ENCODE results near the gene TAF9B.

Gene TAF9B

DNA sequence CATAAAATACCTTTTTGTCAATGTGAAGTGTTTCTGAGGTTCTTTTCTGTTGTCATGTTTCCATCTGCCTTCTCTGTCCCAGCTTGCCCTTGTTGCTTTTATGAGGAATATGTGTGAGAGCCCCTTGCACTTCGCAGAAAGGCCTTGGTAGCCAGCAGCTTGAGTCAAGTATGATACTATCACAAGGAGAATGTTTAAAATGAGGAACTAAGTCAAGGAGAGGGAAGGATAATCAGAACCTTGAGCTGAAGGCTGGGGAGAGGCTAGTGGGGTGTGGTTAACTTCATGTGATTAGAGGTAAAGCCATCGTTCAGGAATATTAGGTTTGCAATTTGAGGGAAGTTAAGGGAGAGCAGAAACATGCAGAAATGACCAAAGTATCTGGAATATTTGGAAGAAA, 22.7 kb downstream of the TAF9B start:
- TF ChIP-seq, protein P1, sequence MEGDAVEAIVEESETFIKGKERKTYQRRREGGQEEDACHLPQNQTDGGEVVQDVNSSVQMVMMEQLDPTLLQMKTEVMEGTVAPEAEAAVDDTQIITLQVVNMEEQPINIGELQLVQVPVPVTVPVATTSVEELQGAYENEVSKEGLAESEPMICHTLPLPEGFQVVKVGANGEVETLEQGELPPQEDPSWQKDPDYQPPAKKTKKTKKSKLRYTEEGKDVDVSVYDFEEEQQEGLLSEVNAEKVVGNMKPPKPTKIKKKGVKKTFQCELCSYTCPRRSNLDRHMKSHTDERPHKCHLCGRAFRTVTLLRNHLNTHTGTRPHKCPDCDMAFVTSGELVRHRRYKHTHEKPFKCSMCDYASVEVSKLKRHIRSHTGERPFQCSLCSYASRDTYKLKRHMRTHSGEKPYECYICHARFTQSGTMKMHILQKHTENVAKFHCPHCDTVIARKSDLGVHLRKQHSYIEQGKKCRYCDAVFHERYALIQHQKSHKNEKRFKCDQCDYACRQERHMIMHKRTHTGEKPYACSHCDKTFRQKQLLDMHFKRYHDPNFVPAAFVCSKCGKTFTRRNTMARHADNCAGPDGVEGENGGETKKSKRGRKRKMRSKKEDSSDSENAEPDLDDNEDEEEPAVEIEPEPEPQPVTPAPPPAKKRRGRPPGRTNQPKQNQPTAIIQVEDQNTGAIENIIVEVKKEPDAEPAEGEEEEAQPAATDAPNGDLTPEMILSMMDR (IDR thresholded peaks at IDR 0.05) = no peak

DNA sequence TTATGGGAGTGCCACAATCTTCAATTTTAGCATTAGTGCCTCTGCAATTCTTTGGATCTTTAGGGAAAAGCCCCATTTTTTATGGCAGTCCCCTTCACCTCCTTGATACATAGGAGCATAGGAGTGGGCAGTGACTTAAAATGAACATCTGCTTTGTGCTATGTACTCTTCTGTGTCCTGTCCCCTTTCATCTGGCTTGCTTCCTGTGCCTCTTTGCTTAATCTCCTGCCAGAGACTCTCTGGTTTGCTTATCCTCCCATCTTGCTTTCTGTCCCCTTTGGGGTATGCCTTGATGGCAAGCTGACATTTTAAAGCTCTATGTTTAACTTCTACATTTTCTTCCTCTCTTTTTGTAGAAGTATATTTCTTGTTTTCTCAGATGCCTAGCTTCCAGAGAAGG, 23.1 kb downstream of the TAF9B start:
- TF ChIP-seq, protein P1 (IDR thresholded peaks at IDR 0.05) = no peak

GRCh38 chrX:78111140-78111931, 28.1 kb downstream of the TAF9B start:
- TF ChIP-seq, protein P1 (IDR thresholded peaks at IDR 0.05) = no peak

- TF ChIP-seq, protein P1 (IDR thresholded peaks at IDR 0.05) = no peak
Measured at GRCh38 chrX:78109458-78109857, 30.0 kb downstream of the TAF9B start.

DNA sequence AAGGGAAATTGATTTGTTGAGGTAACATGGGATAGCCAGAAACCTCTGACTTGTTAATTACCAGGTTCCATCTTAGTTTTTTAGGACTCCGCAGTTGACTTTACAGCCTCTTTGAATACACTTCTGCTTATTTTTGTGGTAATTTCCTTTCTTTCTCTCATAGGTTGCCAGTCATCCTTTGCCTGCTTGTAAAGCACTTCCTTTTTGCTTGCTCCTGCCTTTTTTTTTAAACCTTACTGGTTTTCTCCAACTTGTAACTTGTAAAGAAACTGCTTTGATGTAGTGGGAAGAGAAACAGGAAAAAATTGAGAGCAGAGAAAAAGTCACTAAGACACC, 32.8 kb downstream of the TAF9B start:
- TF ChIP-seq, protein P1 (IDR thresholded peaks at IDR 0.05) = no peak

DNA sequence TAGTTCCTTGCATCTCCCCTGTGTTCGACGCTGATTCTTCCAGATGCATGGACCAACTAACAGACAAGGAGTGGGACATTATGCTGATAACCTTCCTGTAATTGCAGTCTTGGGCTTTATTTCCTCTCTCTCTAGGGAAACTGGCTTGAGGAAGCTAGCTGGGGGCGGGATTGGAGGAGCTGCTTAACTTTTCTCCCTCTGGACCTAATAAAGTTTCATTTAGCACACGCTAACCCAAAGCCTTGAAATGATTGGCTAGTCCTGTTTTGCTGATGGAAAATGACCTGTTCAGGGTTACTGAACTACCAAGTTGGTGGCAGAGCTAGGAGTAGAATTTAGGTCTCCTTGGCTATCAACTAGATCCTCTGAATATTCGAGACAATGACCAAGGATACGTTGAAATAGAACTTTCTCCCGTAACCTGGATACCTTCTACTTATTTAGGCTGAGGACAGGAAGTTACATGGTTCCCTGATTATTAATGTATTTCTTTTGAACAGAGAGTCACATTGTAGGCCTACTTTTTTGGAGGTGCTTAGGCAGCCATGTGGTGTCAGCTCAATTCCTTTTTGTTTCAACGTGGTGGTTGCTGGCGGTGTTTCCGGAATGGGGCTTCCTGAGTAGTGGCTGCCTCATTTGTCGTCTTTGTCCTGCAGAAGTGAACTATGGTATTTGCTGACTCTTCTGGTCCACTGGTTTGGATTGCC, 33.4 kb downstream of the TAF9B start:
- TF ChIP-seq, protein P1 (IDR thresholded peaks at IDR 0.05) = no peak

DNA sequence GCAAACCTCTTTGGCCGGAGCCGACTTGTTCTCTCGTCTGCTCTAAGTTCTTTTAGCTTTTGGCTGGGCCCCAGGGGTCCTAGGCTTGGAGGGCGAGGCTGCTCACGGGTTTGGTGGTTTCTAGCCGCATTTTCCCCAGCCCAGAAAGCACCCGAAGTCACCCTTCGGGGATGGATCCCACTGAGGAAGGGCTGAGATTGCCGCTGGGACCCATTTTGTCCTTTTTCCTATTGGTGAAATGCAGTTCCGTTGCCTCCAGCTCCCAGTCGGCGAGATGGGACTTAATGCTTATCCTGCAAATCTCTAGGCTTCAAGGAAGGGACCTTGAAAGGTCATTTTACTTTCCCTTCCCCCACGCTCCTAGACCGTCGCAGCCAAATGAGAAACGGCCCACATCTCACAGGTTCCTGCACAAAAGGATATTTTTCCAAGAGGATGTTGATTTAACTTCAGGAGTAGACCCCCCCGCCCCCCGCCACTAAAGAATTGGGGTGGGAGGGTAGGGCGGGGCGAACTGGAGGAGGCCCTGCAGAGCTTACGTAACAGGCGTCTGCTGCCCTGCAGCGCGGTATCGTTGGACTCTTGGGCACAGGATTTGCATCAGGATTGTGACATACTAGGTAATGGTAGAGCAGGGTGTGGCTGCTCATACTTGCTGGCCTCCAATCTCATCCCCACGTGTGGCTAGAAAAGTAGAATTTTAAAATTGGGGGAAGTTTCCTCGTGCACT, 34.8 kb downstream of the TAF9B start:
- TF ChIP-seq, protein P1 (IDR thresholded peaks at IDR 0.05) = no peak
